Pancreas (tissue), 10 donors: ENCODE results near the gene TBC1D2. TPM values are rescaled to one million over a fixed set of nuclear protein-coding genes. Genes with fewer than 3 reads are reported as not detected.

Experiments used
- ATAC-seq, 4 donors: fragments of 200-7000 bp; cut with Tn5 transposase; one replicate each; pipeline versions ENCODE4 v1.8.0 to v1.9.1; 2020; ENCODE audit warnings: mild to moderate bottlenecking in 4 of 4, moderate library complexity in 4 of 4
- DNase-seq, 6 donors: peaks; one replicate each; pipeline ENCODE4 v3.0.0-alpha.2; 2020
- FAIRE-seq: peaks from 2 replicates; lab custom pipeline; 2012; peaks lifted over from hg19 to GRCh38; lab: Jason Lieb, UNC
- H3K27ac ChIP-seq, 4 donors: fragments of 200-600 bp; sonication (generic); 1 replicate in 3 of 4; 2 replicates in 1 of 4; pipeline versions ENCODE4 v1.5.0 to v1.8.0; 2020
- H3K27me3 ChIP-seq, 4 donors: fragments of 200-600 bp; one replicate each; pipeline ENCODE4 v1.8.0; 2021
- H3K36me3 ChIP-seq, 3 donors: fragments of 200-600 bp; sonication (generic) in 1 of 3; one replicate each; pipeline versions ENCODE4 v1.5.0 to v1.8.0; 2020 to 2021
- H3K4me1 ChIP-seq, 3 donors: fragments of 200-600 bp; one replicate each; pipeline ENCODE4 v1.8.0; 2021
- H3K4me3 ChIP-seq, 4 donors: fragments of 200-600 bp; sonication (generic) in 2 of 4; one replicate each; pipeline versions ENCODE4 v1.5.0 to v1.8.0; 2020 to 2021
- H3K9me3 ChIP-seq, 4 donors: fragments of 200-600 bp; one replicate each; pipeline ENCODE4 v1.8.0; 2021
- CTCF ChIP-seq, 4 donors: fragments of 200-600 bp; sonication (generic) in 3 of 4; IDR thresholded peaks; one replicate each; pipeline versions ENCODE4 v1.5.0 to v1.8.0; 2021; ENCODE audit warnings: antibody characterized with exemption in 4 of 4
- WGBS, 2 donors: extraction: QIAGEN DNeasy Blood & Tissue Kit; methylation state at CpG; one replicate each; pipeline ENCODE4 v1.1.7; 2013; 5-methylcytosine and 5-hydroxymethylcytosine counted together
- intact Hi-C, 3 donors: fragments of 100-400 bp; cut with DNase I; formaldehyde crosslinking; loops; one replicate each; pipeline versions ENCODE4 v1.11.1 to v1.14.2; 2022
- polyA plus RNA-seq, 2 donors: library from polyadenylated mRNA; stranded (reverse); fragments of 200-250 nt; gene quantifications; one replicate each; pipeline ENCODE4 v1.2.3, GENCODE V29; 2013
- total RNA-seq, 6 donors: library from RNA; stranded (reverse); fragmentation: NEBNext Ultra II Directional in 4 of 6; extraction: Animal tissue kit (Norgen Biotek cat#: 25700) in 4 of 6; gene quantifications; one replicate each; pipeline versions ENCODE4 v1.2.1 to v1.2.4, GENCODE V29; 2021 to 2023
- donor health status: healthy with polysubstance abuse.
- donor health status: DM: no; HTN: no; CAD: no; lungs with moderate emphysema.
- donor health status: DM: no; HTN: no; CAD: no.
- donor health status: control.
- donor health status: control.
- donor health status: Bipolar disorder and iron deficiency.
- donor health status: DM: yes; HTN: yes; CAD: no.
- donor health status: DM: no; HTN: no; CAD: no.
- donor health status: DM: no; HTN: no; CAD: no.
- donor health status: DM: yes; HTN: yes; CAD: no.

The TBC1D2 gene
- total and polyA plus RNA-seq, 8 donors, result 1.9 to 5.2 (median 2.4) TPM

- no peaks in the 10 kb centered on the region for H3K9me3 ChIP-seq
- peak overlapping the region; percentile 63 to 87 (median 73) for H3K4me3 ChIP-seq
- ATAC-seq, result no peak
- TF ChIP-seq CTCF (IDR thresholded peaks at IDR 0.05), result no peak
- no peak for FAIRE-seq
- DNase-seq, result no peak
- peaks cover 0 to 8% (median 6%) of the 10 kb centered on the region in 3 donors for H3K4me1 ChIP-seq
- WGBS, 2 donors, result 19 to 32% methylated on average over 5 of the region's 5 CpGs
- H3K36me3 ChIP-seq, result no peaks in the 10 kb centered on the region
- intact Hi-C loops, result loop anchor here in 2 of 3 donors (5.0 to 10.0 kb wide), 2 partner anchors 47 to 180 kb away; no protein-coding TSS in a partner anchor
- no peak overlapping the region for H3K27ac ChIP-seq
- H3K27me3 ChIP-seq, result no peaks in the 10 kb centered on the region
Measured at GRCh38 chr9:98254228-98255060, 1.0 kb downstream of the TBC1D2 start.

DNA sequence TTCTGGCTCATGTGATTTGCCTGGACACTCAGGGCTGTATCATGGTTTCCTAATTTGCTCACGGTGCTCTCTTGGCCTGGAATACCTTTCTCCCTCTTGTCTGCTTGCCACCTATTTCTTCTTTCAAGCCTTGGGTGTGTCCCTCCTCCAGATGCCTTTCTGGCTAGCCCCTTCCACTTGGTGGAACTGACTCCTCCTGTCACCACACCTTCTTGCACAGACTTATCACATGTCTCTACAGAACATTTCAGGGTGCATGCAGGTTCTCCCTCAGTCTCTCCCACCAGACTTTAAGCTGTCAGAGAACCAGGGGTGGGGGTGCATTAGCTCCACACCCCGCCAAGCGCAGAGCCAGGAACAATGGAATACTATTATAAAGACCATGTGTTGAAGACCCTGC, 1.9 kb downstream of the TBC1D2 start:
- H3K27me3 ChIP-seq, result no peaks in the 10 kb centered on the region
- 85 to 91% methylated on average over 3 of the region's 3 CpGs for WGBS, 2 donors
- ATAC-seq, result no peak
- no peak for TF ChIP-seq CTCF (IDR thresholded peaks at IDR 0.05)
- no peak for DNase-seq
- intact Hi-C loops, result loop anchor here in 2 of 3 donors (5.0 to 10.0 kb wide), 2 partner anchors 46 to 179 kb away; no protein-coding TSS in a partner anchor
- no peak overlapping the region for H3K27ac ChIP-seq
- H3K4me3 ChIP-seq, result no peak overlapping the region
- no peak for FAIRE-seq
- H3K4me1 ChIP-seq, result peaks cover 0 to 8% (median 6%) of the 10 kb centered on the region in 3 donors
- H3K36me3 ChIP-seq, result no peaks in the 10 kb centered on the region
- no peaks in the 10 kb centered on the region for H3K9me3 ChIP-seq

GRCh38 chr9:98251551-98251950, 3.9 kb downstream of the TBC1D2 start:
- Histone ChIP-seq H3K27me3 (no peaks in the 10 kb centered on the region), H3K27ac (no peak overlapping the region), H3K4me1 (peaks cover 0 to 8% (median 6%) of the 10 kb centered on the region in 3 donors), H3K9me3 (no peaks in the 10 kb centered on the region), H3K36me3 (no peaks in the 10 kb centered on the region), H3K4me3 (no peak overlapping the region)
- no peak for FAIRE-seq
- no peak for ATAC-seq
- no peak for TF ChIP-seq CTCF (IDR thresholded peaks at IDR 0.05)
- peak in 1 of 6 donors; percentile 52 for DNase-seq
- intact Hi-C loops, result loop anchor here in 2 of 3 donors (5.0 to 10.0 kb wide), 2 partner anchors 44 to 177 kb away; no protein-coding TSS in a partner anchor
- 86 to 89% methylated on average over 9 of the region's 9 CpGs for WGBS, 2 donors

DNA sequence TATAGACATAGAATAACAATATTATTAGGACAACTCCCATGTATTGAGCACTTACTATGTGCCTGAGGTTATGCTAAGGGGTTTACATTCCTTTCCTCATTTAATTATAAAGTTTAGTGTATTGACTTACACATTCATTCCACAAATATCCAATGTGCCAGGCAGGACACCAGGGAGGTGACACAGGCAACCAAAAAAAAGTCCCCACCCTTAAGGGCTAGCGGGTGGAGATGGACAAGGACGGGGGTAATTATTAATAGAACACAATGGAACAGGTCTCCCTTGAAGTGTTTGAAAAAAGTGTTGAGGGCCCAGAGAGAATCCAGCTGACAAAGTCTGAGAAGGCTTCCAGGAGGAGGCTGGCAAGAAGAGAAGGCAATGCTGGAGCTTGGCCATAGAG, 5.7 kb downstream of the TBC1D2 start:
- no peak for FAIRE-seq
- no peak for DNase-seq
- WGBS, 2 donors, result 71 to 81% methylated on average over 2 of the region's 2 CpGs
- no peak for ATAC-seq
- peaks cover 0 to 6% (median 4%) of the 10 kb centered on the region in 3 donors for H3K4me1 ChIP-seq
- no peaks in the 10 kb centered on the region for H3K9me3 ChIP-seq
- no peak overlapping the region for H3K4me3 ChIP-seq
- no peaks in the 10 kb centered on the region for H3K36me3 ChIP-seq
- H3K27ac ChIP-seq, result no peak overlapping the region
- intact Hi-C loops, result loop anchor here in 2 of 3 donors (5.0 to 10.0 kb wide), 2 partner anchors 42 to 175 kb away; no protein-coding TSS in a partner anchor
- no peak for TF ChIP-seq CTCF (IDR thresholded peaks at IDR 0.05)
- H3K27me3 ChIP-seq, result no peaks in the 10 kb centered on the region
